HG03097 (cell line): ENCODE results near the gene ARID5B.

Source experiments
- ATAC-seq: cut with Tn5 transposase; IDR thresholded peaks from one replicate; pipeline ENCODE4 v1.9.1; 2021; ENCODE audit not compliant: unreplicated experiment, low FRiP score

The ARID5B gene

DNA sequence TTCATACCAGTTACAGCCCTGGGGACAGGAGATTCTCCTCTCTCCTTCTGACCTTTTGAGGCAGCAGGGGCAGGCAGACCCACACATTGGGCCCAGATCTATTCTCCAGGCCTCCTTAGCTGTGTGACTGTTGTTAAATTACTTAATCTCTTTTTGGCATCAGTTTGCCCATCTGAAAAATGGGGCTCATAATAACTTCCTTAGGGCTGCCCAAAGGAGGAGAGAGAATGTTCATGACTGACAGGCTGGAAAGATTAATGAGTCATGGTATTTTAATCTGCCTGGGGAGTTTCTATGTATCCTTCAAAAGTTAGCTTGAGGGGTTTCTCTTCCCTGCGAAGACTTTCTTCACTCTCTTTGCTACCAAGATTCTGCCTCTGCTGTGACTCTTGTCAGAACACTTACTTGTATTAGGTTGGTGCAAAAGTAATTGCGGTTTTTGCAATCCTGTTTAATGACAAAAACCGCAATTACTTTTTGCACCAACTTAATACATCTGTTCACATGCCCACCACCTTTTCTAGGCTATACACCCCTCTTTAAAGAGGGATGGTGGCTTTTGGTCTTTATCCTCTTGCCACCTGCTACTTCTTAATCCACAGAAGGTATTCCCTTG, 83.4 kb downstream of the ARID5B start:
- ATAC-seq: no peak

- no peak for ATAC-seq
Observed at GRCh38 chr10:61985715-61986114, 84.2 kb downstream of the ARID5B start.

DNA sequence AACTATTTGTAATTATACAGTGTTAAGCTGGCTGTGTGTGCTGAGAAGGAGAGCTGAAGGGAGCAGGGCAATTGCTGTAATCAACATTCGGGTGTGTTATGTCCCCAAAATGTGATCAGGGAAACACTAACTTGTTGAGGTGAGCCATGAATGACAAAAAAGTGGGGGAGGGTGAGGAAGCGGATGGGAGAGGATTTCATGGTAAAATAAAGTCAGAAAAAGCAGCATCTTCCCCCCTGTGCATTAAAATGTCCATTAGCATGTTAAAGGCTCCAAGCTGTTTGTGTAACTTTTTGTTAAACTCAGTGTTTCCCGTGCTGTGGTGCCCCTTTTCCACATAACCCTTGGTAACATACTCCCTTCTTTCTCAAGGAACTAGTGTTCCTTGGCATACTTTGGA, 84.9 kb downstream of the ARID5B start:
- ATAC-seq: no peak

GRCh38 chr10:61986788-61987492, 85.4 kb downstream of the ARID5B start:
- no peak for ATAC-seq

DNA sequence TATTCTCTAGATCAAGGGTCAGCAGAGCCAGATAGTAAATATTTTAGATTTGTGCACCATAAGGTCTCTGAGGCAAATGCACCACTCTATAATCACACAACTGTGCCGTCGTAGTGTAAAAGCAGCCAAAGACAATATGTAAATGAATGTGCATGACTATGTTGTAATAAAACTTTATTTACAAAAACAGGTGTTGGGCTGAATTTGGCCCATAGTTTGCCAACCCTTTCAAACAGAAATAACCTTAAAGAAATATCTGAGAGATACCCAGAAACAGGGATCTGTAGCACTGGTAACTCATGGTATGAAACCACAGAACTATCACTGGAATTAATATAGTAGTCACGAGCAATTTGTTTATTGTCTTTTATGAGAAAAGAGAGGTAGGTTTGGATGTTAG, 86.0 kb downstream of the ARID5B start:
- ATAC-seq: peak; percentile 18

DNA sequence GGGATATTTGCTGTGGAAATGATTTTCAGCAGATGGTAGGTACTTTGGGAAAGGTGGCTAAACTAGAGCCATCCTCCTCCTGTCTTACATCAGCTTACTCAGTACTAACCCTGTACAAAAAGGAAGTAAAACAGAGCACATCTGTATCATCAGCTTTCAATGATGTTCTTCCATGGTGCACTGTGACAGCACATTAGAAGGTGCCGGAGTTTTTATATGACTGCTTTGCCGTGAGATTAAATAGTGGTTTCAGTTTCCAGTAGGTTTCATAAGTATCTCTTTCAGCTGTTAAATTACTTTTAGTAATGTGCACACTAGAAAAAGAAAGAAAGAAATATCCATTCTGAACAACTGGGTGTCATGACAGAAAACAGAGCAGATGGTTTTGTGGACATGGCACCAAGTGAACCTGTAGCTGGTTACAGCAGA, 86.5 kb downstream of the ARID5B start:
- ATAC-seq: peak; percentile 95

DNA sequence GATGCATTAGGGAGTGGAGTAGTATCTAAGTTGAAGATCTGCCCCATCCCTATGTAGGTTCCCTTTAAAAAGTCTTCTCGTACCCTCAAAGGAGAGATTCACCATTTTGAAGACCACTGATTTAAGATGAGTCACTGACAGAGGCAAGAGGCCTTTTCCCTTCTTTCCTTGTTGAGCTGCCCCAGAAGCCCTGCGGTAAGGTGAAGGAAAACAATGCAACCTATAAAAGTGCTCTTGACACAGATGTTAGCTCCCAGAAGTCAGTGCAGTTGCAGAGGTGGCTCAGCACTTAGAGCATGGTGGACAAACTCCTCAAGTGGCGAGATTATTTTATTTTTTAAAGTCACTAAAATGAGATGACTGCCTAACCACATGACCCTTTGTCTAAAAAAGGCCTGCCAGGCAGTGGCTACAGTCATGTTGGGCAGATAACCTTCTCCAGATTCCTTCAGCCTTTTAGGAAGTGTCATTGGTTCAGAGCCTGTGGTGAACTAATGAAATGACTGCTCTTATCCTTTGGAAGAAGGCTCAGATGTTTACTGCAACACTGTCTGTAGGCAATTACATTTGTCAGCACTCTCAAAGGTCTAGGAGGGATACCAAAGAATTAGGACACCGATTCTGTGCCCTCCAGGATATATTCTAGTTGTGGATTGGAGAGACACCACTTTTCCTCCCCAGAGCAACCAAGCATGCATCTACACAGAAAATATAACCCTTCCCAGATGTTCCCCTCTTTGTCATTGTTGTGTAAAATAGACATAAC, 88.7 kb downstream of the ARID5B start:
- ATAC-seq: no peak

- no peak for ATAC-seq
Observed at GRCh38 chr10:61990761-61991135, 89.2 kb downstream of the ARID5B start.

GRCh38 chr10:61991166-61991565, 89.7 kb downstream of the ARID5B start:
- no peak for ATAC-seq

- no peak for ATAC-seq
Observed at GRCh38 chr10:61992059-61992460, 90.6 kb downstream of the ARID5B start.

GRCh38 chr10:61992671-61993668, 91.5 kb downstream of the ARID5B start:
- peak; percentile 29 for ATAC-seq

- no peak for ATAC-seq
Observed at GRCh38 chr10:61993711-61994401, 92.4 kb downstream of the ARID5B start.

DNA sequence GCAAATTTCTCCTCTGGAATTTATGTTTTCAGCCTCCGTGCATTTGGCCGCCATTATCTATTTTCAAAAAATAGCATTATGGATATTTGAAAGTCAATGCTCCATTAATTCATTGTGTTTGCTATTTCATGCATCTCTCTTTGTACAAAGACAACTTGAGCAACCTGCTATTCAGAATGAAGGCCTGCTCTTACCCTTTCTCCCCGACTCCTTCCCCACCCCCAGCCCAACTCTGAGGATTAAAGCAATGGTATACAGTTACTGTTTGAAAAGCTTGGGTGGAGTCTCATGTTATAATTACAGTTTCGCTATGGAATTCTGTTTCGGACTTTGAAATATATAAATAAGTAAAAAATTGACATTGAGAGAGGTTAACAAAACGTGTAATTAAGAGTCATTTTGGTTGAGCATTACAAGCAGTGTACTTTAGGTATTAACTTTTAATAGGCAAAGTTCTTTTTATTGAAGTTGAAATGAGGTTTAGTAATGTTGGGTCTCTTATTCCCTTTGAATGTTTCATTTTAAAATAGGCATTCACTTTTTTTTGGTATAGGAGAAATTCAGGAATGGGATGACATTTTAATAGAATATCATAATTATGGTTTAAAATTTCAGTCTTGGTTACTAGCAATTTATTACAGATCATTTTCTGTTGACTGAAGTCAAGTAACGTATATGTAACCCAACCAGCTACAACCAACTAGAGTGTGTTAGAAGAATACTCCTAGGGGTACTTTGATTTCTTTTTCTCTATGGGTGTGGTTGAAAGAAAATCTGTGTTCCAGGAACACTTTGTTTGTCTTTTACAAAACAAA, 93.1 kb downstream of the ARID5B start:
- no peak for ATAC-seq

- ATAC-seq: no peak
Observed at GRCh38 chr10:61995220-61995503, 93.7 kb downstream of the ARID5B start.

DNA sequence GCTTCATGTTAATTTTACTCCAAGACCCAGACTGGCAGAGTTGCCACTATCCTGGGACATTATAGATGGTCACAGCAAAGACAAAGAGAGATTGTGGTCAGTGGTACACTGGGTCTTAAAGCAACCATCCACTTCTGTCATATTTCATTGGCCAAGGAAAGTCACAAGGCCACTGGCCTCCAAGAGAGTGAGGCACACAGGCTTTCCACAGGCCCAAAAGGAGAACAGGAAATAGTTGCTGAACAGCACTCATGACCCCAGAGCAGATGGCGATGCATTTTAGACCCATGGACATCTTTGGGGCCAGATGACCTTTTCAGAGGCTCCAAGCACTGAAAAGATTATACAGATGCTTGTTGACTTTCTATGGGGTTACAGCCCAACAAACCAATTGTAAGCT, 97.4 kb downstream of the ARID5B start:
- ATAC-seq: no peak

GRCh38 chr10:62000037-62000603, 98.6 kb downstream of the ARID5B start:
- peak; percentile 63 for ATAC-seq

- no peak for ATAC-seq
Observed at GRCh38 chr10:62000726-62001125, 99.2 kb downstream of the ARID5B start.

GRCh38 chr10:62001898-62002297, 100.4 kb downstream of the ARID5B start:
- ATAC-seq: no peak

- no peak for ATAC-seq
Observed at GRCh38 chr10:62002753-62003152, 101.3 kb downstream of the ARID5B start.
